SK-N-SH (cell line): Measurements from ENCODE around the gene PLCL2. TPM values are rescaled to one million over a fixed set of nuclear protein-coding genes. Genes with fewer than 3 reads are reported as not detected.

ENCODE experiments used
- CTCF ChIA-PET: fragments of 300-600, 350-600 bp; formaldehyde crosslinking; extraction: SDS; loops from one replicate; lab custom pipeline; 2021; lab: Yijun Ruan, JAX
- POLR2A ChIA-PET: fragments of 350-600 bp; sonication (Branson Sonifier 250); formaldehyde crosslinking; extraction: SDS; loops from one replicate; lab custom pipeline; 2020; ENCODE audit warnings: antibody characterized with exemption, inconsistent platforms; lab: Yijun Ruan, JAX
- DNase-seq: peaks from one replicate; pipeline ENCODE4 v3.0.0; 2012
- H2AFZ ChIP-seq: fragments of 200-600 bp; sonication (generic); 2 replicates; pipeline ENCODE4 v1.8.1; 2016; ENCODE audit warnings: antibody characterized with exemption, mild to moderate bottlenecking, low read depth
- H3F3A ChIP-seq: fragments of 200-600 bp; sonication (generic); replicated peaks from 2 replicates; pipeline ENCODE3; 2016; ENCODE audit warnings: antibody characterized with exemption, mild to moderate bottlenecking; ENCODE audit not compliant: insufficient read depth
- H3K27ac ChIP-seq, 2 experiments: fragments of 200-500 bp in 1 of 2; fragments of 200-600 bp in 1 of 2; sonication (Bioruptor generic) in 1 of 2; sonication (generic), shearing (Covaris generic) in 1 of 2; 2 replicates each; pipeline versions ENCODE4 v1.5.1 to v1.6.1; 2014 to 2016; ENCODE audit warnings: low read depth in 2 of 2, inconsistent platforms in 1 of 2, low read length in 1 of 2, mild to moderate bottlenecking in 1 of 2, mixed read lengths in 1 of 2
- H3K27me3 ChIP-seq: fragments of 200-600 bp; sonication (generic), shearing (Covaris generic); 2 replicates; pipeline ENCODE4 v1.6.1; 2016; ENCODE audit warnings: mixed run types; ENCODE audit not compliant: insufficient read depth
- H3K36me3 ChIP-seq, 2 experiments: fragments of 200-500 bp in 1 of 2; fragments of 200-600 bp in 1 of 2; sonication (Bioruptor generic) in 1 of 2; sonication (generic) in 1 of 2; replicated peaks in 1 of 2; 2 replicates each; pipeline versions ENCODE3 to v1.5.1; 2014 to 2016; ENCODE audit warnings: low read length in 1 of 2, mild to moderate bottlenecking in 1 of 2; ENCODE audit not compliant: insufficient read depth in 2 of 2, control insufficient read depth in 1 of 2
- H3K4me1 ChIP-seq, 2 experiments: fragments of 200-500 bp in 1 of 2; fragments of 200-600 bp in 1 of 2; sonication (Bioruptor generic) in 1 of 2; sonication (generic), shearing (Covaris generic) in 1 of 2; 2 replicates each; pipeline versions ENCODE4 v1.5.1 to v1.6.1; 2014 to 2016; ENCODE audit warnings: low read depth in 1 of 2, low read length in 1 of 2, mixed run types in 1 of 2; ENCODE audit not compliant: insufficient read depth in 2 of 2, control insufficient read depth in 1 of 2
- H3K4me2 ChIP-seq: fragments of 200-600 bp; sonication (generic), shearing (Covaris generic); 2 replicates; pipeline ENCODE4 v1.6.1; 2017; ENCODE audit warnings: mixed run types
- H3K4me3 ChIP-seq, 2 experiments: fragments of 200-500 bp in 1 of 2; fragments of 200-600 bp in 1 of 2; sonication (Bioruptor generic) in 1 of 2; sonication (generic), shearing (Covaris generic) in 1 of 2; 2 replicates each; pipeline versions ENCODE4 v1.5.1 to v1.8.1; 2014 to 2016; ENCODE audit warnings: low read depth in 2 of 2, inconsistent platforms in 1 of 2, low read length in 1 of 2, mild to moderate bottlenecking in 1 of 2, mixed read lengths in 1 of 2, moderate library complexity in 1 of 2
- H3K79me2 ChIP-seq: fragments of 200-600 bp; sonication (generic); 2 replicates; pipeline ENCODE4 v1.8.1; 2017; ENCODE audit warnings: mild to moderate bottlenecking; ENCODE audit not compliant: insufficient read depth
- H3K9ac ChIP-seq: fragments of 200-600 bp; sonication (generic); 2 replicates; pipeline ENCODE4 v1.6.1; 2017; ENCODE audit warnings: mixed run types
- H3K9me2 ChIP-seq: fragments of 200-600 bp; sonication (generic); 2 replicates; pipeline ENCODE4 v1.6.1; 2017; ENCODE audit warnings: mixed run types
- H3K9me3 ChIP-seq: fragments of 200-600 bp; sonication (generic); 2 replicates; pipeline ENCODE4 v1.6.1; 2017; ENCODE audit warnings: mixed run types, mild to moderate bottlenecking, moderate library complexity
- H4K20me1 ChIP-seq: fragments of 200-600 bp; sonication (generic); 2 replicates; pipeline ENCODE4 v1.6.1; 2017; ENCODE audit warnings: mild to moderate bottlenecking, mixed run types; ENCODE audit not compliant: insufficient read depth
- CHD2 ChIP-seq: fragments of 150-350 bp; IDR thresholded peaks from 2 replicates; pipeline ENCODE4 v1.6.1; 2018; ENCODE audit warnings: low read length; ENCODE audit not compliant: partially characterized antibody
- FOSL2 ChIP-seq: IDR thresholded peaks from 2 replicates; pipeline ENCODE4 v1.4.0; 2012; ENCODE audit warnings: low read depth, mild to moderate bottlenecking, moderate library complexity, borderline replicate concordance
- FOXM1 ChIP-seq: IDR thresholded peaks from 2 replicates; pipeline ENCODE4 v1.4.0; 2012; ENCODE audit warnings: low read depth, mild to moderate bottlenecking
- GABPA ChIP-seq: IDR thresholded peaks from 2 replicates; pipeline ENCODE4 v1.4.0; 2012; ENCODE audit warnings: low read depth, mild to moderate bottlenecking
- TAF1 ChIP-seq: IDR thresholded peaks from 2 replicates; pipeline ENCODE4 v1.6.1; 2012; ENCODE audit warnings: low read depth, mild to moderate bottlenecking, low read length, moderate library complexity, borderline replicate concordance
- TEAD4 ChIP-seq: IDR thresholded peaks from 2 replicates; pipeline ENCODE4 v1.4.0; 2012; ENCODE audit warnings: mild to moderate bottlenecking, borderline replicate concordance; ENCODE audit not compliant: insufficient read depth
- USF1 ChIP-seq: IDR thresholded peaks from 2 replicates; pipeline ENCODE4 v1.4.0; 2012; ENCODE audit warnings: low read depth, borderline replicate concordance
- YY1 ChIP-seq: IDR thresholded peaks from 2 replicates; pipeline ENCODE4 v1.4.0; 2012; ENCODE audit warnings: low read depth, mild to moderate bottlenecking
- WGBS: methylation state at CpG from one replicate; pipeline ENCODE4 v1.1.6; 2017; ENCODE audit warnings: low lambda C conversion rate; 5-methylcytosine and 5-hydroxymethylcytosine counted together
- polyA plus RNA-seq, 3 experiments: library from polyadenylated mRNA; depleted of rRNA; stranded (reverse); fragments of >200 nt; gene quantifications; 2 replicates each; pipeline ENCODE4 v1.2.3, GENCODE V29; 2012
- TF ChIP-seq, protein P1 (sequence below): IDR thresholded peaks from 2 replicates; pipeline ENCODE4 v1.4.0; 2012; ENCODE audit warnings: low read depth, borderline replicate concordance
- TF ChIP-seq, protein P2 (sequence below): IDR thresholded peaks from 2 replicates; pipeline ENCODE4 v1.6.1; 2012; ENCODE audit warnings: mild to moderate bottlenecking, low read depth, low read length, moderate library complexity
- TF ChIP-seq, protein P3 (sequence below): IDR thresholded peaks from 2 replicates; pipeline ENCODE4; 2012

The PLCL2 gene
- polyA plus RNA-seq, 1 of the 3 experiments (the other 2 are of a cell fraction): 0.85 TPM

GRCh38 chr3:16848007-16848406, 36.7 kb upstream of the PLCL2 start (continued):
- TF ChIP-seq, protein P1, sequence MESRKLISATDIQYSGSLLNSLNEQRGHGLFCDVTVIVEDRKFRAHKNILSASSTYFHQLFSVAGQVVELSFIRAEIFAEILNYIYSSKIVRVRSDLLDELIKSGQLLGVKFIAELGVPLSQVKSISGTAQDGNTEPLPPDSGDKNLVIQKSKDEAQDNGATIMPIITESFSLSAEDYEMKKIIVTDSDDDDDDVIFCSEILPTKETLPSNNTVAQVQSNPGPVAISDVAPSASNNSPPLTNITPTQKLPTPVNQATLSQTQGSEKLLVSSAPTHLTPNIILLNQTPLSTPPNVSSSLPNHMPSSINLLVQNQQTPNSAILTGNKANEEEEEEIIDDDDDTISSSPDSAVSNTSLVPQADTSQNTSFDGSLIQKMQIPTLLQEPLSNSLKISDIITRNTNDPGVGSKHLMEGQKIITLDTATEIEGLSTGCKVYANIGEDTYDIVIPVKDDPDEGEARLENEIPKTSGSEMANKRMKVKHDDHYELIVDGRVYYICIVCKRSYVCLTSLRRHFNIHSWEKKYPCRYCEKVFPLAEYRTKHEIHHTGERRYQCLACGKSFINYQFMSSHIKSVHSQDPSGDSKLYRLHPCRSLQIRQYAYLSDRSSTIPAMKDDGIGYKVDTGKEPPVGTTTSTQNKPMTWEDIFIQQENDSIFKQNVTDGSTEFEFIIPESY: no peak
- no peak for TF ChIP-seq GABPA
- no peak for TF ChIP-seq FOSL2
- no peak for TF ChIP-seq CHD2
- TF ChIP-seq TAF1: no peak
- no peak for TF ChIP-seq TEAD4

DNA sequence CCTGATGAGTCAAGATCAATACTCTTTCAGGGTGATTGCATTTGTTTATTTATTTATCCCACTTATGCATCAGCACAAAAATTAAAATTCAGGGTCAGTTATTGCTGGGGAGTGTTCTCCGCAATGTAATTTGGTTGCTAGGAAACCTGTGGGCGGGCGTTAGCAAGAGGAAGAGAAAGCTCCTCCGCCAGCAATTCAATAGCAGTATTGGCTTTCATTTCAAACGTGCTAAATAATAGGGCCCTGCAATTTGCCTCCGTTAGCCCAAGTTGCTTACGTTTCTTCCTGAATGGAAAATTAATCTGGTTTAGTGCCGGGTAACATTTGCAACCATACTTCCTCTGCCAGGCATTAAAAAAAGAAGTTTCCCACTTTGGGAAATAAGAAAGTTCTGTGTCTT, 35.5 kb upstream of the PLCL2 start:
- Histone ChIP-seq H4K20me1 (no peaks in the 10 kb centered on the region), H2AFZ (no peak overlapping the region), H3K4me2 (no peak overlapping the region), H3K9ac (no peak overlapping the region), H3F3A (no peaks in the 10 kb centered on the region), H3K9me2 (no peaks in the 10 kb centered on the region), H3K4me3 (no peak overlapping the region), H3K36me3 (no peaks in the 10 kb centered on the region), H3K79me2 (no peaks in the 10 kb centered on the region), H3K4me1 (no peaks in the 10 kb centered on the region), H3K9me3 (no peaks in the 10 kb centered on the region), H3K27me3 (no peaks in the 10 kb centered on the region), H3K27ac (no peak overlapping the region)
- TF ChIP-seq USF1 (no peak), GABPA (no peak), YY1 (no peak), FOXM1 (no peak)
- TF ChIP-seq, protein P2, sequence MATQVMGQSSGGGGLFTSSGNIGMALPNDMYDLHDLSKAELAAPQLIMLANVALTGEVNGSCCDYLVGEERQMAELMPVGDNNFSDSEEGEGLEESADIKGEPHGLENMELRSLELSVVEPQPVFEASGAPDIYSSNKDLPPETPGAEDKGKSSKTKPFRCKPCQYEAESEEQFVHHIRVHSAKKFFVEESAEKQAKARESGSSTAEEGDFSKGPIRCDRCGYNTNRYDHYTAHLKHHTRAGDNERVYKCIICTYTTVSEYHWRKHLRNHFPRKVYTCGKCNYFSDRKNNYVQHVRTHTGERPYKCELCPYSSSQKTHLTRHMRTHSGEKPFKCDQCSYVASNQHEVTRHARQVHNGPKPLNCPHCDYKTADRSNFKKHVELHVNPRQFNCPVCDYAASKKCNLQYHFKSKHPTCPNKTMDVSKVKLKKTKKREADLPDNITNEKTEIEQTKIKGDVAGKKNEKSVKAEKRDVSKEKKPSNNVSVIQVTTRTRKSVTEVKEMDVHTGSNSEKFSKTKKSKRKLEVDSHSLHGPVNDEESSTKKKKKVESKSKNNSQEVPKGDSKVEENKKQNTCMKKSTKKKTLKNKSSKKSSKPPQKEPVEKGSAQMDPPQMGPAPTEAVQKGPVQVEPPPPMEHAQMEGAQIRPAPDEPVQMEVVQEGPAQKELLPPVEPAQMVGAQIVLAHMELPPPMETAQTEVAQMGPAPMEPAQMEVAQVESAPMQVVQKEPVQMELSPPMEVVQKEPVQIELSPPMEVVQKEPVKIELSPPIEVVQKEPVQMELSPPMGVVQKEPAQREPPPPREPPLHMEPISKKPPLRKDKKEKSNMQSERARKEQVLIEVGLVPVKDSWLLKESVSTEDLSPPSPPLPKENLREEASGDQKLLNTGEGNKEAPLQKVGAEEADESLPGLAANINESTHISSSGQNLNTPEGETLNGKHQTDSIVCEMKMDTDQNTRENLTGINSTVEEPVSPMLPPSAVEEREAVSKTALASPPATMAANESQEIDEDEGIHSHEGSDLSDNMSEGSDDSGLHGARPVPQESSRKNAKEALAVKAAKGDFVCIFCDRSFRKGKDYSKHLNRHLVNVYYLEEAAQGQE: no peak
- TF ChIP-seq, protein P3, sequence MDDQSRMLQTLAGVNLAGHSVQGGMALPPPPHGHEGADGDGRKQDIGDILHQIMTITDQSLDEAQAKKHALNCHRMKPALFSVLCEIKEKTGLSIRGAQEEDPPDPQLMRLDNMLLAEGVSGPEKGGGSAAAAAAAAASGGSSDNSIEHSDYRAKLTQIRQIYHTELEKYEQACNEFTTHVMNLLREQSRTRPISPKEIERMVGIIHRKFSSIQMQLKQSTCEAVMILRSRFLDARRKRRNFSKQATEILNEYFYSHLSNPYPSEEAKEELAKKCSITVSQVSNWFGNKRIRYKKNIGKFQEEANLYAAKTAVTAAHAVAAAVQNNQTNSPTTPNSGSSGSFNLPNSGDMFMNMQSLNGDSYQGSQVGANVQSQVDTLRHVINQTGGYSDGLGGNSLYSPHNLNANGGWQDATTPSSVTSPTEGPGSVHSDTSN: no peak
- no peak for DNase-seq
- WGBS: 85% methylated on average over 8 of the region's 8 CpGs
- POLR2A ChIA-PET: no interaction called here
- CTCF ChIA-PET: interaction anchor here (1.6 kb wide), 1 partner anchor 248 kb away, joined by 4 read pairs; no protein-coding TSS in a partner anchor
